Astrocyte (in vitro differentiated cells and primary cell): ENCODE results near the gene NSA2. TPM values are rescaled to one million over a fixed set of nuclear protein-coding genes. Genes with fewer than 3 reads are reported as not detected.
A peak's percentile ranks its signal among the peaks of the same experiment; 100 is the strongest.

ENCODE experiments used
- DNase-seq: peaks from one replicate; pipeline ENCODE4 v3.0.0-alpha.2; 2010; ENCODE audit warnings: low read depth
- FAIRE-seq: peaks from 2 replicates; lab custom pipeline; 2011; peaks lifted over from hg19 to GRCh38; lab: Jason Lieb, UNC
- H2AFZ ChIP-seq: 2 replicates; pipeline ENCODE4 v1.6.0; 2012; ENCODE audit warnings: low read depth, low read length, inconsistent platforms
- H3K27ac ChIP-seq: 2 replicates; pipeline ENCODE4 v1.5.1; 2011; ENCODE audit warnings: low read depth, low read length, inconsistent platforms
- H3K27me3 ChIP-seq: 2 replicates; pipeline ENCODE4 v1.6.0; 2011; ENCODE audit warnings: low read length, inconsistent platforms; ENCODE audit not compliant: insufficient read depth
- H3K36me3 ChIP-seq: 2 replicates; pipeline ENCODE4 v1.5.1; 2011; ENCODE audit warnings: low read length, inconsistent platforms; ENCODE audit not compliant: insufficient read depth
- H3K4me1 ChIP-seq: 2 replicates; pipeline ENCODE4 v1.5.1; 2011; ENCODE audit warnings: low read length, inconsistent platforms; ENCODE audit not compliant: insufficient read depth
- H3K4me2 ChIP-seq: 2 replicates; pipeline ENCODE4 v1.6.0; 2012; ENCODE audit warnings: low read length, inconsistent platforms
- H3K4me3 ChIP-seq: 2 replicates; pipeline ENCODE4 v1.5.1; 2011; ENCODE audit warnings: low read depth, mild to moderate bottlenecking, low read length, inconsistent platforms; ENCODE audit not compliant: insufficient read depth
- H3K79me2 ChIP-seq: 2 replicates; pipeline ENCODE4 v1.6.0; 2012; ENCODE audit warnings: mild to moderate bottlenecking, low read length, inconsistent platforms; ENCODE audit not compliant: insufficient read depth
- H3K9ac ChIP-seq: 2 replicates; pipeline ENCODE4 v1.6.0; 2012; ENCODE audit warnings: mild to moderate bottlenecking, low read length, inconsistent platforms
- H3K9me3 ChIP-seq: 2 replicates; pipeline ENCODE4 v1.5.1; 2012; ENCODE audit warnings: low read depth, mild to moderate bottlenecking, low read length, inconsistent platforms; ENCODE audit not compliant: insufficient read depth
- H4K20me1 ChIP-seq: 2 replicates; pipeline ENCODE4 v1.6.0; 2012; ENCODE audit warnings: low read length, inconsistent platforms; ENCODE audit not compliant: insufficient read depth
- H3K27ac Mint-ChIP-seq: one replicate; pipeline ENCODE4 v1.8.0; 2021; ENCODE audit warnings: mild to moderate bottlenecking, mixed read lengths; ENCODE audit not compliant: unreplicated experiment
- H3K27me3 Mint-ChIP-seq: one replicate; pipeline ENCODE4 v1.8.0; 2021; ENCODE audit warnings: low read depth, mixed read lengths; ENCODE audit not compliant: unreplicated experiment
- H3K36me3 Mint-ChIP-seq: one replicate; pipeline ENCODE4 v1.8.0; 2021; ENCODE audit warnings: low read depth, mixed read lengths; ENCODE audit not compliant: unreplicated experiment
- H3K4me1 Mint-ChIP-seq: one replicate; pipeline ENCODE4 v1.8.0; 2021; ENCODE audit warnings: low read depth, mixed read lengths; ENCODE audit not compliant: unreplicated experiment
- H3K4me3 Mint-ChIP-seq: one replicate; pipeline ENCODE4 v1.8.0; 2021; ENCODE audit warnings: mild to moderate bottlenecking, moderate library complexity, mixed read lengths; ENCODE audit not compliant: unreplicated experiment
- H3K9me3 Mint-ChIP-seq: one replicate; pipeline ENCODE4 v1.8.0; 2021; ENCODE audit warnings: mild to moderate bottlenecking, mixed read lengths; ENCODE audit not compliant: unreplicated experiment
- CTCF ChIP-seq: IDR thresholded peaks from 2 replicates; pipeline ENCODE4 v1.5.1; 2011; ENCODE audit warnings: low read depth, mild to moderate bottlenecking, inconsistent platforms, low read length, moderate library complexity; ENCODE audit not compliant: insufficient read depth
- EZH2 ChIP-seq: IDR thresholded peaks from 2 replicates; pipeline ENCODE4 v1.6.1; 2012; ENCODE audit warnings: mild to moderate bottlenecking, low read length, inconsistent platforms; ENCODE audit not compliant: insufficient read depth
- total RNA-seq: library from RNA; stranded (reverse); gene quantifications from 2 replicates; pipeline ENCODE4 v1.2.1, GENCODE V29; 2021

Gene NSA2
- total RNA-seq, 1 donor from 2014 or later: 44.0 TPM

GRCh38 chr5:74762599-74762998 is 4.5 kb upstream of the NSA2 start:
- H3K27me3 ChIP-seq: no peaks in the 10 kb centered on the region
- no peaks in the 10 kb centered on the region for H3K9me3 ChIP-seq
- H4K20me1 ChIP-seq: peaks cover under 1% of the 10 kb centered on the region
- peaks cover 18% of the 10 kb centered on the region for H3K36me3 ChIP-seq
- peaks cover 51% of the 10 kb centered on the region for H3K79me2 ChIP-seq
- H3K4me1 ChIP-seq: peaks cover 3% of the 10 kb centered on the region
- H3K4me1 Mint-ChIP-seq: peaks cover 36% of the 10 kb centered on the region
- no peak overlapping the region for H2AFZ ChIP-seq
- no peak for TF ChIP-seq CTCF
- TF ChIP-seq EZH2: no peak
- FAIRE-seq: no peak
- H3K4me3 Mint-ChIP-seq: no peak overlapping the region
- H3K9me3 Mint-ChIP-seq: no peaks in the 10 kb centered on the region
- no peak overlapping the region for H3K4me3 ChIP-seq
- H3K27ac ChIP-seq: peak overlapping the region; percentile 29
- H3K9ac ChIP-seq: no peak overlapping the region
- H3K27ac Mint-ChIP-seq: peak overlapping the region; percentile 96
- peak overlapping the region; percentile 17 for H3K4me2 ChIP-seq
- peaks cover 11% of the 10 kb centered on the region for H3K36me3 Mint-ChIP-seq
- peak; percentile 76 for DNase-seq
- no peaks in the 10 kb centered on the region for H3K27me3 Mint-ChIP-seq

GRCh38 chr5:74763504-74763903 is 3.5 kb upstream of the NSA2 start:
- peaks cover 8% of the 10 kb centered on the region for H4K20me1 ChIP-seq
- TF ChIP-seq EZH2 (no peak), CTCF (no peak)
- FAIRE-seq: peak; percentile 63
- H3K4me3 ChIP-seq: no peak overlapping the region
- peaks cover 9% of the 10 kb centered on the region for H3K36me3 ChIP-seq
- H3K4me1 ChIP-seq: peaks cover 10% of the 10 kb centered on the region
- no peak overlapping the region for H3K9ac ChIP-seq
- H3K27me3 Mint-ChIP-seq: no peaks in the 10 kb centered on the region
- DNase-seq: no peak
- H3K4me2 ChIP-seq: no peak overlapping the region
- peaks cover 5% of the 10 kb centered on the region for H3K36me3 Mint-ChIP-seq
- no peaks in the 10 kb centered on the region for H3K9me3 ChIP-seq
- no peak overlapping the region for H3K27ac Mint-ChIP-seq
- no peaks in the 10 kb centered on the region for H3K9me3 Mint-ChIP-seq
- no peak overlapping the region for H3K4me3 Mint-ChIP-seq
- H3K27ac ChIP-seq: no peak overlapping the region
- no peaks in the 10 kb centered on the region for H3K27me3 ChIP-seq
- H3K4me1 Mint-ChIP-seq: peaks cover 36% of the 10 kb centered on the region
- H3K79me2 ChIP-seq: peaks cover 61% of the 10 kb centered on the region
- H2AFZ ChIP-seq: no peak overlapping the region

- H3K4me1 ChIP-seq: peaks cover 10% of the 10 kb centered on the region
- H4K20me1 ChIP-seq: peaks cover 9% of the 10 kb centered on the region
- Mint-ChIP-seq H3K27me3 (no peaks in the 10 kb centered on the region), H3K4me3 (peak overlapping the region; percentile 99), H3K27ac (no peak overlapping the region), H3K4me1 (peaks cover 36% of the 10 kb centered on the region), H3K36me3 (peaks cover 2% of the 10 kb centered on the region), H3K9me3 (no peaks in the 10 kb centered on the region)
- peaks cover 65% of the 10 kb centered on the region for H3K79me2 ChIP-seq
- H3K27ac ChIP-seq: no peak overlapping the region
- H3K9me3 ChIP-seq: no peaks in the 10 kb centered on the region
- H3K27me3 ChIP-seq: no peaks in the 10 kb centered on the region
- peak overlapping the region; percentile 94 for H3K4me2 ChIP-seq
- no peak overlapping the region for H2AFZ ChIP-seq
- DNase-seq (peak; percentile 6), FAIRE-seq (no peak)
- TF ChIP-seq EZH2 (no peak), CTCF (no peak)
- no peak overlapping the region for H3K4me3 ChIP-seq
- H3K9ac ChIP-seq: no peak overlapping the region
- peaks cover 15% of the 10 kb centered on the region for H3K36me3 ChIP-seq
These were observed 1.8 kb upstream of the NSA2 start for GRCh38 chr5:74765201-74765600.
